NOMO-1 (cell line): ENCODE data around the gene HVCN1.
A peak's percentile ranks its signal among the peaks of the same experiment; 100 is the strongest.

Source experiments
- DNase-seq, 2 experiments: peaks; one replicate each; lab custom pipeline; 2025; ENCODE audit not compliant: unreplicated experiment in 2 of 2; lab: John Stamatoyannopoulos, UW

HVCN1 gene

DNA sequence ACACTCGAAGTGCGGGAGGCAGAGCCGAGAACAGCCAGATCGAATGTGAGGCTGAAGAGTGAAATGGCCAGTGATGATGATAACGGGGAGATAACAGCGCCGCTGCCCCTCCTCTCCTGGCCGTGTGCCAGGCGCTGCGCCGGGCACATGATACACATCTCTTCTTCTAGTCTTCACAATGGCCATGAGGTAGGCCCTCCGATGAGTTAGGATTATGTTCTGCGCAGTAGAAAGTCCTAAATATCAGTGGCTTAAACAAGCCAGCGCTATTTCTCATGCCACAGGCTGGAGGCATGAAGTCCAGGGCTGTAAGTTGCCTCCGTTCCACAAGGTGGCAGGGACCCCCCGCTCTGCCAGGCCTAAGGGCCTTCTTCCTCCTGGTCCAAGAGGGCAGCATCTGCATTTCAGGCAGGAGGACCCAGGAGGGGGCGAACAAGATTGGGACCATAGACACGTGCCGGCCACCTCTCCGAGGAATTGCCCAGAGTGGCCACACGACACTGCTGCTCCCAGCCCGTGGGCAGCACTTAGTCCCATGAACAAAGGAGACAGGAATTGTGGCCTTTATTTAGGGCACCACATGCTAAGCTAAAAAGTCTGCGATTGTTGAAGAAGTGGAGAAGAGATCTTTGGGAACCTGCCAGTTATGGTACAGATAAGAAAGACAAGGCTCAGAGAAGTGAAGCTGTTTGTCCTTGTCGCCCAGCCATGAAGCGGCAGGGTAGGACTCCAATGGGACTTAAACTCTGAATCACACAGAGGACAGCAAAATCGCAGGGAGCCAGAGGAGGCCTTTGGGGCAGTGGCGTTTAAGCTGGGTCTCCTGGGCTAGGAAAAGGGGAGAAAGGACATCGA is 10.9 kb upstream of the HVCN1 start:
- no peak for DNase-seq

DNA sequence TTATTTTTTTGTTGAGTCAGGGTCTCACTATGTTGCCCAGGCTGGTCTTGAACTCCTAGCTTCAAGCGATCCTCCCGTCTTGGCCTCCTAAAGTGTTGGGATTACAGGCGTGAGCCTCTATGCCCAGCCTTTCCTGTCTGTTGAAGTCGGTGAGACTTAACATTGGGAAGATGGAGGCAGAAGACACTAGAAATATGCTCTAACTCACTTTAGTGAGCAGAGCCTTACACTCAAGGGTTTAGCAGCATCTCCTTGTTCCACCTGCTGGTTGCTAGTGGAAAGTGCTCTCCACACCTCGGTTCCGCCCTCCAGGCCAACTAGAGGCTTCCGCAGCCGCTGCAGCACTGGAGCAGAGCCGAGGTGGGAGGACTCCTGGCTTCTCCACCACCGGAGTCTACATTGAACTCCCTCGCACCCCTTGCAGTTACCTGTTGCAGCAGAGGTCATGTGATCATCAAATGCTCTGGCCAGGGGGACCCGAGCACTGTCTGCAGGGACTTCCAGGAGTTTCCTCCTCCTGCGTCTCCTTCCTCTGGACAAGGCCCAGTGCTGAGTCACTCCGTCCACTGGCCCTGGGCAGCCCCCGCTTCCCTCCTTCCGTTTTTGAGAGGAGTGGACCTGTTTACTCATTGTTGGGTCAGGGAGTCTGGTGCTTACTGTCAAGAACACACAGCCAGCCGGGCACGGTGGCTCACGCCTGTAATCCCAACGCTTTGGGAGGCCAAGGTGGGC is 9.4 kb upstream of the HVCN1 start:
- DNase-seq, result peak; percentile 86 to 95

- no peak for DNase-seq
Measured at GRCh38 chr12:110697236-110697635, 8.3 kb upstream of the HVCN1 start.

- DNase-seq, result no peak
Measured at GRCh38 chr12:110696283-110696682, 7.4 kb upstream of the HVCN1 start.

GRCh38 chr12:110694330-110694901 is 5.5 kb upstream of the HVCN1 start:
- DNase-seq, result peak; percentile 63 to 69

GRCh38 chr12:110693731-110694130 is 4.8 kb upstream of the HVCN1 start:
- peak; percentile 90 to 93 for DNase-seq

GRCh38 chr12:110690127-110690430 is 1.2 kb upstream of the HVCN1 start:
- no peak for DNase-seq

DNA sequence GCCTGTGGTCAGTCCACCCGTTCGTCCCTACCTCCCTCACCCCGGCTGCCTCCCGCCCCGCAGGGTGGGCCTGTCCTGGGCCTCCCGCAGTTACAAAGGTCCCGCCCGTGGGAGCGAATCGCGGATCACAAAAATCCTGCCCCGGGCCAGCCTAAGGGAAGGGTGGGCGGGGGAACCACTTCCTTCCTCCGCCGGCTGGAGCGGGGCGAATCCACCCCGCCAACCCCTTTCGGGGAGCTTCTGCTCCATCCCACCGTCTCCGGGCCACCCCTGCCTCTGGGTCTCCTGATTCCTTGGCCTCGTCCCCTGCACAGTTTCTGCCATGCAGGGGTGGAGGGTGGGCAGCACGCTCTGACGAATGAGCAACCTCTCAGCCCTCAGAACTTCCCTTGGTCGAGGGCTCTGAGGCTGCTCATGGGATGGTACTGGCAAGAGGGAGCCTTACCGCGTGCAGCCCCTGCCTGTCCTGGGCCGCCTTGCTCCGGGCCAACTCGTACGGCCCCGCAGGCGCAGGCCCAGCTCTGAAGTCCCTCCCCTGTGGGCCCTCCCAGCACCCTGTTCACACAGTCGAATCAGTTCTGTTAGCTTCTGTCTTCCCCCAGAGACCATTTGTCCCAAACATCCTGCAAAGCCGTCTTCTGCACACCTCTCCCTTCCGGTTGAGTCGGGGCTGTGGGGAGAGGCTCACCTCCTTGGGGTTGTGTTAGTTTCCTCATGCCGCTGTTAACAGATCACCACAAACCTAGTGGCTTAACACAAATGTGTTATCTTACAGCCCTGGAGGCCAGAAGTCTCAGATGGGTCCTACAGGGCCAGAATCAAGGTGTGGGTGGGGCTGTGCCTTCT is 589 bp upstream of the HVCN1 start:
- peak; percentile 46 to 66 for DNase-seq

DNA sequence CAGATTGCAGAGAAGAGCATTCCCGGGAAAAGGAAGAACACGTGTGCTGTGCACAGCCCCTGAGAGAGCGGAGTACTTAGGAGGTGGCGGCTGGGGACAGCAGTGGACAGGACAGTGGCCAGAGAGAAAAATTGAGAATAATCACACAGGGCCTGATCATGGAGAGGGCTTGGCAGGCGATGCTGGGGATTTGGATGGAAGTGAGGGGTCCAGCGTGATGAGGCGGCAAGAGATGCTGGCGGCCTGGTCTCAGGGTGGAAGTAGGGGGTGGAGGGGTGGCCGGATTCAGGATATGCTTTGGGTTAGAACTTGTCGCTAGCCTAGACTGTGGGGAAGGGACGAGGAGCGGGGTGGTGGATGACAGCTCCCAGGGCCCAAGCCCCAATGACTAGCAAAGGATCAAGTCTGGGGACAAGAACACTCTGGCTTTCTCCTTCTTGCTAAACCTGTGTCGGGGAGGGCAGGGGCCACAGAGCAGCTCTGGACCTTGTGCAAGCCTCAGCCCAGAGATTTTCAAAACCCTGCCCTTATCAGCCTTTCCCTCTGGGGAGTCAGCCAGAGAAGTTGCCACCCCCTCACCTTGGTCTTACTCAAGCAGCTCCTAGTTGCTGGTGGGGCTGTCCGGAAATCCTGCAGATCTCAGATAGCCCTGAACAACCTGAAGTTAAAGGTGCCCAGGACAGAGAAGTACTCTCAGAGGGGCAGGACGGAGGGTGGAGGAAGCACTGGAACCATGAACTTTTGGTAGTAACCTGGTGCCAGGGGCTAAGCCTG is 1.3 kb downstream of the HVCN1 start:
- DNase-seq, result no peak

DNA sequence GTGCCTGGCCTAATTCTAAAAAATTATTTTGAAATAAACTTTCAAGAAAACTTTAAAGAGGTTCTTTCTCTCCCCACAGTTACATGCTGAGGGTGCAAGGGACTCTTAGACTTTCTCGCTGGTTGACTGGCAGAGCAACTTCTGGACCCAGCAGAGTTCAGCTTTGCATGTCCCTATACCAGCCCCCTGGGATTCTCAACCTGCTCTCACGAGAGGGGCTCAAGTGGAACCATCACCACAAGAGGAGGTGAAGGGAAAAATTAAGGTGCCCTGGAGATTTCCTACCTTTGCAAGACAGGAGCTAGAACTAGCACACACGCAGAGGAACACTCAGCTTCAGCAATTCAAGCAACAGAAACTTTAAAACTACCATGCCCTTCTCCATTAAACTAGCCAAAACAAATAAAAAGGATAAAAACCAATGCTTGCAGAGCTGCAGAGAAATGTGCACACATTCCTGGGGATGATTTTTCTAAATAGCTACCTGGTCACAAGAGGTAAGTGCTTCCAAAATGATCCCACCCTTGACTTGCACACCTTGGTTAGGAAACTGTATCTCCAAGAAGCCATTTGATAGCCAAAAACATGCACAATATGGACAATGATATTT is 2.5 kb downstream of the HVCN1 start:
- no peak for DNase-seq

DNA sequence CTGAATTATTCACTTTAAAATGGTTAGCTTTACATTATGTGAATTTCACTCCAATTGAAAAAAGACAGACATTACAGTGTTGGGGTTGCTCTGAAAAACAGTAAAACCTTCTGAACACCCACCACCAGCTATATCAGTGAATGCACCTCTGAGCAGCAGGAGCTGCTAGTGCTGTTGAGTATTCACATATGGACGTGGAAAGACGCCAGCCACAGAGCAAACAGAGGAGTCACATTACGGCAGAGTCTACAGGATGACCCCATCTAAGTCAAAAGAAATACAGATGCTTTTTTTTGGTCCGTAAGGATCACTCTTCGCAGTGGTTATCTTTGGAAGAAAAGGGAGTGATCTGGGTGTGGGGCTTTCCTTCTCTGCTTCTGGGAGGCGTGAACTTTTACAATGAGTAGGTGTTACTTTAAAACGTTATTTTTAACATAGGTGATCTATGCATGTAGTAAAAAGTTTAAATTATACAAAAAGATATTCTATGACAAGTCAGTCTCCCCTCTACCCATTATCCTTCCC is 4.5 kb downstream of the HVCN1 start:
- no peak for DNase-seq

- no peak for DNase-seq
Measured at GRCh38 chr12:110683888-110684287, 5.0 kb downstream of the HVCN1 start.

DNA sequence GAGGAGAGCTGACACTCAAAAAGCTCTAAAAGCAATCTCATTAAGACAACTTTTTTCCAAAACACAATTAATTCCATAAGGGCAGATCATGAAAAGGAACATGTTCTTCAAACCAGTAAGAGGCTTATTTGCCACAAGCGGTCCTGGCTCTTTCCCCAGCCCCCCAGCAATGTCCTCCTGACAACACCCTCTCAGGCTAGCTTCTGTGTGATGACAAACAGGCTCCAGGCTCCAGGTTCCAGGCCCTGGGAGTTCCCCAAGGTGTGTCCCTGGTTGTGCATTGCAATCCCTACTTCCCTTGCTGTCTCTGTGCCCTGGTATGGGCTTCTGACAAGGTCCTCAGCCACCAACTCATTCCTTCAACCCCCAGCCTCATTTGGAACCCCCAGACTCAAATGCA is 8.9 kb downstream of the HVCN1 start:
- DNase-seq, result no peak

DNA sequence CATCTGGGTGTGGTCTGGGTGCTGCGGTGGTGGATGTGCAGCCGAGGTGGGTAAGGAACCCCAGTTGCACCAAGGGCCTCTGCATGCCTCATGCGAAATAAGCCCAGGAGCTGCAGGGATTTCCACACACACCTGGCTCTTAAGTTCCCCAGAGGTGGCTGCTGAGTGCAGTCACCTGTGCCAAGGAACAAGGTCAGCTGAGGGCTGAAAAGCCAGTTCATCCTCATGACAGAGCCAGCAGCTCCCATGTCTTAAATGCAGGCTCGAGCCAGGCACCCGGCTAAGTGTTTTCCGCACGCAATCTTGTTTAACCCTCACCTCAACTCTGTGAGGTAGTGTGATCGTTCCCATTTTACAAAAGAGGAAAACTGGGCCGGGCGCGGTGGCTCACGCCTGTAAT is 9.7 kb downstream of the HVCN1 start:
- no peak for DNase-seq

GRCh38 chr12:110677982-110678381 is 10.9 kb downstream of the HVCN1 start:
- no peak for DNase-seq

DNA sequence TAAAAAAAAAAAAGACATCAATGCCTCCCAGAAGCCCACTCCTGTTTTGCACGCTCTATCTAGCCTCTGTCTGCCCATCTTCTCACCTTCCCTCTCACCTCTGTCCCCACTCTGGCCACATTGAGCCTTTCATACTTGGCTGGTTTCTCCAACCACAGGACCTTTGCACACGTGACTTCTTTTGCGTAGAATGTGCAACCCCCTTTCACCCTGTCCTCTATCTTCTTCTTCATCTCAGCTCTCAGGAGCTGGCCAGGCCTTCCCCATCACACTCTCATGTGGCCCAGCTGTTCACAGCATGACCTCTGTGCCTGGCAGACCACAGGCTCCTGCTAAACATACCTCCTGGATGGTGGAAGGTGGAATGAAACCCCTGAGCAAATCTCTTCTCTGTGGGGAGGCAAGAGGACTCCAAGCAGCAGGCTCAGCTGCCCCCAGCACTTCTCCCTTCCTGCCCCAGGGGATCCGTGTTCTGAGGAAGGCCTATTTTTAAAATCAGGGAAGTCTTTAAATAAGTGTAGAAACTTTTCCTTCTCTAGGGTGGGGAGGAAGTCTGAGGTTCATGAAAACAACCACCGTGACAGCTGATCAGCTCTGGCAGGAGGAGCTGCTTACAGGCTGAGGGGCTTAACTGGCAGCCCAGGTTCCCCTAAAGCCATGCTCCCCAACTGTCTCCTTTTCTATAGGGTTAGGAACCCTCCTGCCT is 11.6 kb downstream of the HVCN1 start:
- peak; percentile 69 to 84 for DNase-seq

DNA sequence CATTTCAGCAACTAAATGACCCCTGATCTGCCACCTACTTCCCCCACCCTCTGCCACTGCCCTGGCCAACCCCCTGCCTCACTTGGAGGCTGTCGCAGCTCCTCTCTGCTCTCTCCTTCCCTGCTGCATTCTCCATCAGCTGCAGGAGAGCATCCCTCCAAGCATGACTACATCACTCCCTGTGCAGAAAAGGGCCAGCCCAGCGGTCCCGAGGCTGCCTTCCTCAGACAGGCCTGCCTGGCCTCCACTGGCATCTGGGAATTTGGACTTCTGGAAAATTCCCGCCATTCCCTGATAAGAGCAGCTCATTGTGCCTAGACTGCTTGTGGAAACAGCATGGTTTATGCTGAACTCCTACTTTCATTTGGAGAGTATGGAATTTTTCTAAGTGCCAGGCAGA is 12.7 kb downstream of the HVCN1 start:
- no peak for DNase-seq

GRCh38 chr12:110670161-110670701 is 18.7 kb downstream of the HVCN1 start:
- no peak for DNase-seq

DNA sequence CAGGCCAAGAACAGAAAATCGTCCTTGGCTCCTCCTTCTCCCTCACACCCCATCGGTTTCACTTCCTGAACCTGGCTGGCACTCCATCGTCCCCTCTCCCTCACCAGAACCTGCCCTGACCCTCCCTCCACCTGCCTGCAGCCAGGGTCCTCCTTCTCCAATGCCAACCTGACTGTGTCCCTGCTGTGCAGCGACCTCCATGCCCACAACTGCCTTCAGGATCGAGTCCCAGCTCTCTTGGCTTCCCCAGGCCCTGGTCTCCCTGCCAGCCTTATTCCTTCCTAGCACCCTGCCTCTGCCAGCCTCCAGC is 19.8 kb downstream of the HVCN1 start:
- DNase-seq, result peak; percentile 8 to 15
